GM19438 (cell line): ENCODE results near the gene ATP9B.
A peak's percentile ranks its signal among the peaks of the same experiment; 100 is the strongest.
"Not testable (repeated sequence)": the region's sequence is repeated elsewhere in the genome, so short reads cannot be mapped to it uniquely, and the experiment has no call there.

Experiments used
- ATAC-seq: cut with Tn5 transposase; IDR thresholded peaks from one replicate; pipeline ENCODE4 v1.9.1; 2021; ENCODE audit warnings: low read depth; ENCODE audit not compliant: unreplicated experiment

ATP9B gene

GRCh38 chr18:79272916-79273315 is 203.7 kb downstream of the ATP9B start:
- ATAC-seq = no peak

GRCh38 chr18:79274823-79275222 is 205.6 kb downstream of the ATP9B start:
- ATAC-seq = no peak

GRCh38 chr18:79275461-79275860 is 206.3 kb downstream of the ATP9B start:
- no peak for ATAC-seq

GRCh38 chr18:79275992-79276391 is 206.8 kb downstream of the ATP9B start:
- peak; percentile 55 for ATAC-seq

- ATAC-seq = no peak
These were observed 209.7 kb downstream of the ATP9B start for GRCh38 chr18:79278896-79279295.

GRCh38 chr18:79283131-79283810 is 214.1 kb downstream of the ATP9B start:
- ATAC-seq = no peak

- ATAC-seq = no peak
These were observed 214.7 kb downstream of the ATP9B start for GRCh38 chr18:79283929-79284328.

- ATAC-seq = not testable (repeated sequence)
These were observed 216.0 kb downstream of the ATP9B start for GRCh38 chr18:79285191-79285590.

GRCh38 chr18:79290409-79290808 is 221.2 kb downstream of the ATP9B start:
- not testable (repeated sequence) for ATAC-seq

- no peak for ATAC-seq
These were observed 221.7 kb downstream of the ATP9B start for GRCh38 chr18:79290876-79291275.

GRCh38 chr18:79294235-79294634 is 225.0 kb downstream of the ATP9B start:
- no peak for ATAC-seq

GRCh38 chr18:79299272-79299671 is 230.1 kb downstream of the ATP9B start:
- ATAC-seq = no peak

GRCh38 chr18:79299711-79300110 is 230.5 kb downstream of the ATP9B start:
- ATAC-seq = no peak

GRCh38 chr18:79300413-79300812 is 231.2 kb downstream of the ATP9B start:
- no peak for ATAC-seq

GRCh38 chr18:79302120-79302519 is 232.9 kb downstream of the ATP9B start:
- ATAC-seq = no peak

GRCh38 chr18:79305911-79306310 is 236.7 kb downstream of the ATP9B start:
- no peak for ATAC-seq

GRCh38 chr18:79309614-79310358 is 240.6 kb downstream of the ATP9B start:
- ATAC-seq = no peak

- ATAC-seq = no peak
These were observed 245.7 kb downstream of the ATP9B start for GRCh38 chr18:79314838-79315388.

GRCh38 chr18:79315596-79315995 is 246.4 kb downstream of the ATP9B start:
- no peak for ATAC-seq

GRCh38 chr18:79317703-79318102 is 248.5 kb downstream of the ATP9B start:
- no peak for ATAC-seq

- ATAC-seq = no peak
These were observed 249.0 kb downstream of the ATP9B start for GRCh38 chr18:79318142-79318673.
